Panc1 (cell line): ENCODE data around the gene SPATC1L. TPM values are rescaled to one million over a fixed set of nuclear protein-coding genes. Genes with fewer than 3 reads are reported as not detected.

Experiments used
- ATAC-seq: fragments of 200-7000 bp; cut with Tn5 transposase; 2 replicates; pipeline ENCODE4 v1.9.1; 2020; ENCODE audit warnings: mild to moderate bottlenecking, moderate library complexity
- BruUV-seq: library from RNA; stranded (reverse); fragments of 400-500 nt; replicated peaks from 2 replicates; lab custom pipeline; 2021; lab: Mats Ljungman, UMichigan
- CTCF ChIA-PET: fragments of 300-600 bp; sonication (Branson Sonifier 250); formaldehyde crosslinking; loops from one replicate; lab custom pipeline; 2022; ENCODE audit warnings: antibody characterized with exemption; lab: Charles Lee
- POLR2A ChIA-PET: fragments of 300-600 bp; sonication (Branson Sonifier 250); formaldehyde crosslinking; loops from one replicate; lab custom pipeline; 2022; ENCODE audit warnings: antibody characterized with exemption; lab: Charles Lee
- DNase-seq: peaks from one replicate; pipeline ENCODE4 v3.0.0-alpha.2; 2010; ENCODE audit warnings: low read depth, low spot score
- H3K27ac ChIP-seq: 2 replicates; pipeline ENCODE4 v1.5.1; 2011; ENCODE audit warnings: mild to moderate bottlenecking, low read length, inconsistent platforms
- H3K27me3 ChIP-seq: fragments of 200-500 bp; sonication (Bioruptor generic); 2 replicates; pipeline ENCODE4 v1.6.0; 2014; ENCODE audit warnings: low read length, inconsistent platforms; ENCODE audit not compliant: control insufficient read depth, insufficient read depth
- H3K36me3 ChIP-seq: fragments of 200-500 bp; sonication (Bioruptor generic); 2 replicates; pipeline ENCODE4 v1.5.1; 2014; ENCODE audit warnings: inconsistent platforms, mild to moderate bottlenecking, low read length, moderate library complexity; ENCODE audit not compliant: control insufficient read depth, insufficient read depth
- H3K4me1 ChIP-seq: 2 replicates; pipeline ENCODE4 v1.5.1; 2011; ENCODE audit warnings: inconsistent platforms, mild to moderate bottlenecking, low read length, moderate library complexity; ENCODE audit not compliant: control insufficient read depth, insufficient read depth
- H3K4me3 ChIP-seq, 2 experiments: 2 replicates each; pipeline ENCODE4 v1.5.1; 2011 to 2012; ENCODE audit warnings: low read depth in 2 of 2, low read length in 2 of 2, mild to moderate bottlenecking in 2 of 2, inconsistent platforms in 1 of 2, moderate library complexity in 1 of 2
- H3K9me3 ChIP-seq: fragments of 200-500 bp; sonication (Bioruptor generic); 2 replicates; pipeline ENCODE4 v1.5.1; 2014; ENCODE audit warnings: low read depth, mild to moderate bottlenecking, inconsistent platforms, low read length, moderate library complexity; ENCODE audit not compliant: control insufficient read depth, insufficient read depth
- POLR2AphosphoS5 ChIP-seq: IDR thresholded peaks from 2 replicates; pipeline ENCODE4 v1.6.1; 2012; ENCODE audit warnings: mild to moderate bottlenecking, low read depth, low read length, moderate library complexity
- REST ChIP-seq, 2 experiments: IDR thresholded peaks; 2 replicates each; pipeline ENCODE4 v1.6.1; 2011 to 2012; ENCODE audit warnings: low read depth in 2 of 2, control low read depth in 1 of 2, low read length in 1 of 2, mild to moderate bottlenecking in 1 of 2, moderate library complexity in 1 of 2; ENCODE audit not compliant: insufficient read depth in 1 of 2
- SIN3A ChIP-seq: IDR thresholded peaks from 2 replicates; pipeline ENCODE4 v1.6.1; 2012; ENCODE audit warnings: low read depth, mild to moderate bottlenecking, low read length, moderate library complexity, borderline replicate concordance; ENCODE audit not compliant: insufficient read depth
- TCF7L2 ChIP-seq: IDR thresholded peaks from 2 replicates; pipeline ENCODE4 v1.6.1; 2011; ENCODE audit warnings: mild to moderate bottlenecking, low read depth, low read length, inconsistent platforms
- in situ Hi-C: cut with HindIII; loops from 2 replicates; pipeline ENCODE4 v1.10.0; 2016; ENCODE audit warnings: low sequenced_read_pairs, low pct_unique_long_range_greater_than_20kb
- intact Hi-C: fragments of 100-400 bp; cut with micrococcal nuclease; formaldehyde crosslinking; loops from one replicate; pipeline ENCODE4 v1.10.0; 2022; ENCODE audit not compliant: unreplicated experiment
- total RNA-seq: library from RNA; stranded (reverse); gene quantifications from one replicate; pipeline ENCODE4 v1.2.1, GENCODE V29; 2021; ENCODE audit not compliant: unreplicated experiment
- TF ChIP-seq, protein P1 (sequence below): fragments of 450-650 bp; IDR thresholded peaks from 2 replicates; pipeline ENCODE4 v1.5.1; 2017; ENCODE audit warnings: mild to moderate bottlenecking

SPATC1L gene
- total RNA-seq, 1 experiment from 2014 or later: 0.26 TPM

GRCh38 chr21:46187814-46188213 lies 3.6 kb upstream of the SPATC1L start:
- Histone ChIP-seq H3K36me3 (no peaks in the 10 kb centered on the region), H3K4me1 (peaks cover 5% of the 10 kb centered on the region; the same call in 1 of the 2 replicates), H3K9me3 (no peaks in the 10 kb centered on the region), H3K27ac (no peak overlapping the region), H3K4me3 (no peak overlapping the region), H3K27me3 (no peaks in the 10 kb centered on the region)
- CTCF ChIA-PET: no interaction called here
- POLR2A ChIA-PET: no interaction called here
- intact Hi-C loops: no loop called here
- in situ Hi-C loops: no loop called here
- TF ChIP-seq TCF7L2 (no peak), POLR2AphosphoS5 (no peak), REST (IDR thresholded peaks at IDR 0.05; ENCODE audit: insufficient read depth in 1 of 2, low read depth in 2 of 2, low read length in 1 of 2) (no peak), SIN3A (no peak)
- TF ChIP-seq, protein P1, sequence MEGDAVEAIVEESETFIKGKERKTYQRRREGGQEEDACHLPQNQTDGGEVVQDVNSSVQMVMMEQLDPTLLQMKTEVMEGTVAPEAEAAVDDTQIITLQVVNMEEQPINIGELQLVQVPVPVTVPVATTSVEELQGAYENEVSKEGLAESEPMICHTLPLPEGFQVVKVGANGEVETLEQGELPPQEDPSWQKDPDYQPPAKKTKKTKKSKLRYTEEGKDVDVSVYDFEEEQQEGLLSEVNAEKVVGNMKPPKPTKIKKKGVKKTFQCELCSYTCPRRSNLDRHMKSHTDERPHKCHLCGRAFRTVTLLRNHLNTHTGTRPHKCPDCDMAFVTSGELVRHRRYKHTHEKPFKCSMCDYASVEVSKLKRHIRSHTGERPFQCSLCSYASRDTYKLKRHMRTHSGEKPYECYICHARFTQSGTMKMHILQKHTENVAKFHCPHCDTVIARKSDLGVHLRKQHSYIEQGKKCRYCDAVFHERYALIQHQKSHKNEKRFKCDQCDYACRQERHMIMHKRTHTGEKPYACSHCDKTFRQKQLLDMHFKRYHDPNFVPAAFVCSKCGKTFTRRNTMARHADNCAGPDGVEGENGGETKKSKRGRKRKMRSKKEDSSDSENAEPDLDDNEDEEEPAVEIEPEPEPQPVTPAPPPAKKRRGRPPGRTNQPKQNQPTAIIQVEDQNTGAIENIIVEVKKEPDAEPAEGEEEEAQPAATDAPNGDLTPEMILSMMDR: no peak
- no TSS peak for BruUV-seq
- DNase-seq (no peak), ATAC-seq (no peak)

DNA sequence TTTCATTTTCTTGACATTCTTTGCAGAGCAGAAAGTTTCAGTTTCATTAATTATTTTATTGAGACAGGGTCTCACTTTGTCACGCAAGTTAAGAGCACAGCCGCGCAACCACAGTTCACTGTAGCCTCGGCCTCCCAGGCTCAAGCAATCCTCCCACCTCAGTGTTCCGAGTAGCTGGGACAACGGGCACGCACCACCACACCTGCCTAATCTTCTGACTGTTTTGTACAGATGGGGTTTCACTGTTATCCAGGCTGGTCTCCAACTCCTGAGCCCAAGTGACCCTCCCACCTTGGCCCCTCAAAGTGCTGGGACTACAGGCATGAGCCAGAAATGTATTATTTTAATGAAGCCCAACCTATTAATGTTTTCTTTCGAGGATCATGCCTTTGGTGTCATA lies 3.0 kb upstream of the SPATC1L start:
- H3K27ac ChIP-seq: no peak overlapping the region
- ATAC-seq (no peak), DNase-seq (no peak)
- in situ Hi-C loops (no loop called here), intact Hi-C loops (no loop called here)
- TF ChIP-seq SIN3A (no peak), POLR2AphosphoS5 (no peak), REST (IDR thresholded peaks at IDR 0.05; ENCODE audit: insufficient read depth in 1 of 2, low read depth in 2 of 2, low read length in 1 of 2) (no peak), TCF7L2 (no peak)
- TF ChIP-seq, protein P1: no peak
- POLR2A ChIA-PET: no interaction called here
- H3K36me3 ChIP-seq: no peaks in the 10 kb centered on the region
- no peak overlapping the region for H3K4me3 ChIP-seq
- no peaks in the 10 kb centered on the region for H3K9me3 ChIP-seq
- peaks cover 5% of the 10 kb centered on the region; the same call in 1 of the 2 replicates for H3K4me1 ChIP-seq
- H3K27me3 ChIP-seq: no peaks in the 10 kb centered on the region
- CTCF ChIA-PET: interaction anchor here (0.7 kb wide), 1 partner anchor 24 kb away, joined by 3 read pairs; no protein-coding TSS in a partner anchor
- BruUV-seq: no TSS peak
